HG03066 (cell line): ENCODE data around the gene RHOB.

Experiments
- ATAC-seq: cut with Tn5 transposase; IDR thresholded peaks from one replicate; pipeline ENCODE4 v1.9.1; 2021; ENCODE audit warnings: low read depth; ENCODE audit not compliant: unreplicated experiment

RHOB gene

GRCh38 chr2:20472569-20472968 is 25.7 kb downstream of the RHOB start:
- ATAC-seq: no peak

GRCh38 chr2:20473128-20473527 is 26.3 kb downstream of the RHOB start:
- no peak for ATAC-seq

- no peak for ATAC-seq
Observed at GRCh38 chr2:20474757-20475566, 28.1 kb downstream of the RHOB start.

GRCh38 chr2:20475567-20475952 is 28.7 kb downstream of the RHOB start:
- ATAC-seq: no peak

GRCh38 chr2:20476481-20476880 is 29.6 kb downstream of the RHOB start:
- ATAC-seq: no peak

DNA sequence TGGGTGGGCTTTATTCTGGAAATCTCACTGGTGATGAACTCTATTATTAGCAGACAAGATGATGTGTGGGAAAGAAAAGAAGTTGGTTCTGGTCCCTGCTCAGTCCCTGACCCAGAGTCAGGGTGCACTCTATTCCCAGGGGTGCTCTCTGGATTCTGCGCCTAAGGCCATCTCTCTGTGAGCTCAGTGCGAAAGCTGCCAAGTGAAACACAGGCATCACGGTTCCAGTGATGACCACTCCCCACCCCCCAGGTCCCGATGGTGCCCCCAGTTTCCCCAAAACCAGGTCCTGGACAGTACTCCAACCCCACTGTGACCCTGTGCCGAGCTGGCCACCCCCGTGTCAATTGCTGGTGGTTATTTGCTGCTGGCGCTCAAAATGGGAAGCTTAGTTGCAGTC is 30.1 kb downstream of the RHOB start:
- no peak for ATAC-seq

GRCh38 chr2:20478961-20479360 is 32.1 kb downstream of the RHOB start:
- no peak for ATAC-seq

DNA sequence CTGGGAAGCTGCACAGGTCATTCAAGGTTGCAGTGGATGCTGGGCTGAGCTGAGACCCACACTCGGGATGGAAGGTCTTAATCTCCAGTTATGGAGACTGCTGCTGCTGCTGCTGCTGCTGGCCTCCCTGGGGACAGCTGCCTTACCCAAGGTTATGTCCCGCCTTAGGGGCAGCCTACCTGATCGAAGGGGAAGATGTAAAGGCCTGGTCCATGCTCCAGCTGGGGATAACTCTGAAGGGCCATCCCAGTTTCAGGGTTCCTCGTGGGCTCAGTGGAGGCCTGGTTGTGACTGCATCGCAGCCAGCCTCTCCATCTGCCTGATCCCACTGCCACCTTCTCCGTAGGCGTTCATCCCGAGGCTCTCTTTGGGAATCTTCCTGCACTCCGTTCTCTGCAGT is 33.0 kb downstream of the RHOB start:
- no peak for ATAC-seq

GRCh38 chr2:20480913-20481312 is 34.0 kb downstream of the RHOB start:
- no peak for ATAC-seq

DNA sequence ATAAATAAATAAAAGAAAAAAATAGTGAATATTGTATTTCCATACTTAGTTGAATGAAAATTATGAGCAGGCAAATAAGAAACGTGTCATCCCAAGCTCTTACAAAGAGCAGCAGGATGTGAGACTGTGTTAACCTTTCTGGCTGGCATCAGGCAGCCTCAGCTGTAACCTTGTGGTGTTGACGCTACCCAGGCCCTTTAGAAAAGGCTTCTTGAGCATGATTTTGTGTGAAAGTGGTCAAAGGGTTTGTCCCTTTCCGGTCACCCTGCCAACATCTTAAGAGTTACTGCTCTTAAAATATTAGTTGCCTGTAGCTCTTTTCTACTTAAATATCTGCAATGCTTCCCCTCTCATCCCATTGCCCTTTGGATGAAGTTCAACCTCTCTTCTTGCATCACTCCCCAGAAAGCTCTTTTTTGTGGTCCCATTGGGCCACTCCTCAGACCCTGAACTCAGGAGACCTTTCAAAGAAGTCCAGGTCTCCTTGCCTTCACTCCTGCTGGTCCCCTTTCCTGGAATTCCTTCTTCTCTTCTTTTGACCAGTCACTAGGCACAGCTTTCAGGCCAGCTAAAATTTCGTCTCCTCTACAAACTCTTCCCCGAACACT is 35.0 kb downstream of the RHOB start:
- ATAC-seq: no peak

DNA sequence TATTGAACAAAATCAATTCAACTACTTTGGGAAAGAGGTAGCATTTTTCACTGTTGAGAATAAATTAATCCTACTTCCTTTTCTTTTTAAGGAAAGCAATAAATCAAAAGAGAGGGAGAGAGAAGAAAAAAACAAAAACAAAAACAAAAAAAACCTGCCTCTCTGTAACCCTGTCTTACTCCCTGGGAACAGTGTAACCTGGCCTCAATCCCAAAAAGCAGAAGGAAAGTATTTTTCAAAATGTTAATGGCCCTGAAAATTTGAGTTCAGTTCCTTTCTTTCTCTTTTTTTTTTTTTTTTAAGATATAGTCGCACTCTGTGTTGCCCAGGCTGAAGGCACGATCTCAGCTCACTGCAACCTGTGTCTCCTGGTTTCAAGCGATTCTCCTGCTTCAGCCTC is 35.9 kb downstream of the RHOB start:
- ATAC-seq: no peak

DNA sequence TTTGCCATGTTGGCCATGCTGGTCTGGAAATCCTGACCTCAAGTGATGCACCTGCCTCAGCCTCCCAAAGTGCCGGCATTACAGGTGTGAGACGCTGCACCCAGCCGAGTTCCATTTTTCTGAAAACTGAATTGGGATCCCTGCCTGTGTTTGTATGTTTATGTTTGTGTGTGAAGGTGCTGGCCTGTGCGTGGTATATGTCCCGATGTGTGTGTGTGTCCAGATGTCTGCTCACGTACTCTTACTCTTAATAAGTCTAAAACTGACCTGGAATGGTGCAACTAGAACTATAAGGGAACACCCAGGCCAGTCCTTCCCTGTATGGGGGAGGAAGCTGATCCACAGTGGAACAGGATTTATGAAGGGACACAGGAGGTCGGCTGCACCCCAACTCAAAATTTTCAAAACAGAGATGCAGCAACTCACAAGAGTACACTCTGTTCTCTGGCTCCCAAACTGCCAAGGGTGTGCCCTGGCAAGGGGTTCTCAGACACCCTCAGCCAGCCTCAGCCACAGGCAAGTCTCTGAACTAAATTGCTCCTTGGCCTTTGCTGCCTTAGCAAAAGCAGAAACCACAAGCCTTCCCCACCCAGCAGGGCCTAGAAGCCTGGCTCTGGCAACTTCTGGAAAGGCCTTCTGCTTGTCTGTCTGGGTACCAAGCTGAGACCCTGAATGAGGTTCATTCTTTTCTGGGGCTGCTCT is 36.5 kb downstream of the RHOB start:
- no peak for ATAC-seq

DNA sequence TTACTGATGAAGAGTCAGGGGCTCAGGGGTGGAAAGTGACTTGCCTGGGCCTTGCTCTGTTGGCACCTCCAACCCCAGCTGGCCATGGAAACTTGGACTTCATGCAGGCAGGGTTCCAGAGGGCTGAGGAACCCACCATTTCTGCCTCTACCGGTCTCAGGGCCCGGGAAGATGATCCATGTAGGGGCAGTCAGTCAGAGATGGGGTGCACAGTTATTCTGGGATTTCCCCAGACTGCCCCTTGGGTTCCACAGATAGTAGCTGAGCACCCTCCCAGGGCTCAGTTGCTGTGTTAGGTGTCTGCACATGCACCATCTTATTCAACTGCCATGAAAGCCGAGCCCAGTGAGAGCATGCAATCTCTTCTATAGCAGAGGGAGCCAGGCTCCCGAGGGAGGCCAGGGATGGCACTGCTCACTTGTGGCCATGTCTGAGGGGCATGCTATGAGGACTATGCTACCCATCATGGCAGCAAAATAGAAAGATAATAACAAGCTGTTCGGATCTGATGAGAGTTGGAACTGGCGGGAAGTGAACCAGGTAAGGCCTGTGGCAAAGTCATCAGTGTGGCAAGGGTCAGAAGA is 37.3 kb downstream of the RHOB start:
- ATAC-seq: no peak

DNA sequence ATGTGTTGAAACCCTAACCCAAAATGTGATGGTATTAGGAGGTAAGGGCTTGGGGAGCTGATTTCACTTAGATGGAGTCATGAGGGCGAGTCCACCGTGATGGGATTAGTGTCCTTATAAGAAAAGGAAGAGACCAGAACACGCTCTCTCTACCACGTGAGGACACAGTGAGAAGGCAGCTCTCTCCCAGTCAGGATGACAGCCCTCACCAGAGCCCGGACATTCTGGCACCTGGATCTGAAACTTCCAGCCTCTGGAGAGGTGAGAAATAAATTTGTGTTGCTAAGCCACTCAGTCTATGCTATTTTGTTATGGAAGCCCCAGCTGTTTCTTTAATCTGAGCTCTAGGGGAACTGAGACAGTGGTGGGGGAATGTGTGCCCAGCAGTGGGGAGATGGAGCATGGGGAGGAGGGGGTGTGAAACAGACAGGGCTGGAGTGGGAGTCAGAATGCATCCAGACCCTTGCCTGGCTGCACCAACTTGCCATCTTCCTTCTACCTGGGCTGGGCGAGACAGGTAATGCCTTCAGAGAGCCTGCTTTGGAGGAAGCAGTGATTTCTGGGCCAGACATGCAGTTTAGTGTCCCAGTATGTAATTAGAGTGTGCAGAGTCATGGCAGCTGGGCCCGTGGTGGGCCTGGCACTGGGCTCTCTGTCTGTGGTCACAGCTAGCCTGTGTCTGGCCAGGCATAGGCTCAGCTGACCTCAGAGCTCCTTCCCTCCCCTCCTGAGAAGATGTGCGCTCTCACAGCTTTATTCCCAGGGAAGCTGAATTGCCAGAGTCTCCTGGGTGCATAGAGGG is 38.1 kb downstream of the RHOB start:
- no peak for ATAC-seq

GRCh38 chr2:20485612-20486388 is 38.9 kb downstream of the RHOB start:
- ATAC-seq: no peak

DNA sequence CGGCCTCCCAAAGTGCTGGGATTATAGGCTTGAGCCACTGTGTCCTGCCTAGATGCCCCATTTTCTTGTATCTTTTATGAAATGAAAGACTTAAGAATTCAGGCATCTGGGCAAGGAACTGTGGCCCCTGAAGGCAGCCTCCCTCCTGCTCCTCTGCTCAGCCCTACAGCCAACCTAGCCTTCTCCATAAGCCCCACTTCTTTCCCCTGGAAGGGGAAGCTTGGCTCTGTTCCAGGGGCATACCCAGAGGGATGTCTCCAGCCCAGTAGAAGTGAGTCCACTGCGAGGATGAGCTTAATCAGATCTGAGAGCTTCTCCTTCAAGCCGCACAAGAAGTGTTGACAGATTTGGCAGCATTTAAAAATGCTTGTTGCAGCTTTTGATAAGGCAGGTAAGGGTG is 39.7 kb downstream of the RHOB start:
- ATAC-seq: no peak

DNA sequence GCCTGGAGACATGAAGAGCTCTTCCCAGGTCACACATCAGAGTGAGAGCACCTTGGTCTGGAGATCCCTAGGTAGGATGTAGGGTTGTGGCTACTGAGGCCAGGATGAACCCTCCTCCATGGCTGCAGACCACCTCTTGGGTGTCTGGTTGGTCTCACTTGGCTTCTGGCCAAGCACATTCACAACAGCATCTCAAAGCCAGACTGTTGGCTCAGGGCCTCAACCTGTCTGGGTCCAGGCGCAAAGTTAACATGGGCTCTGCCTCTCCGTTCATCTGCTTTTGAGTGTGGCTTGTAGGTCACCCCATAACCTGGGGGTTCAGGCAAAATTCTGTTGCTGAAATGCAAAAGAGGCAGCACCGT is 40.1 kb downstream of the RHOB start:
- no peak for ATAC-seq

DNA sequence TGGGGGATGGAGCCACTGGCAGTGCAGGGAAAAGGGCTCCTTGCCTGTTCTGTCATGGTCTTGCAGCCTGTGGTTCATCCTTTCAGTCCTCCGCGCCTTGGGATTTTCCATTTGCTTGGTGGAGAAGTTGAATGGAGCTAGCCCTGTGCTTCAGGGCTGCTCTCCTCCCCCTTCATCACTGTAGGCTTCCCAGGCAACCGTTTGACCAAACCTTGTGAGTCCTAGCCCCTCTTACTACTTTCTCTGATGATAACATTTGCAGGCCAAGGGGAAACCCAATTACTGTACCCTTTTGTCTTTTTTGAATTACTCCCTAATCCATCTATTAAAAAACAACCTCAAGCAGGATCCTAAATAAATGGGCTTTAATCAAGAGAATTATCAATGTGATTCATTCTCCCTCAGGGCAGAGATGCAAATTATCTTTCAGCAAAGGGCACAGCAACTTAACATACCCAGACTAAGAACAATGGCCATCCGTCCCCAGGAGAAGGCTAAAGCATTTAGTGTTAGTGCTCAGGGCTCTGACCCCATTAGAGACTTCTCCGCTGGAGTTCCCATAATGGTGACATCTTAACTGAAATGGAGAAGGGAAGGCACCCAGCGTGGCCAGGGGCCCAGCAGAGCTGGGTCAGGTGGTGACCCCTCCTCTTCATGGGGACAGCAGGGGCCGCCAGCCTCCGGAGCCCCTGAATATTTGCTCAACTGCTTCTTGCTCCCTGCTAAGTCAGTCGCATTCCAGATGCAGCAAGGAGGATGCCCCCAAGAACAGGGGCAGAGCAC is 40.7 kb downstream of the RHOB start:
- no peak for ATAC-seq

- no peak for ATAC-seq
Observed at GRCh38 chr2:20488201-20488641, 41.3 kb downstream of the RHOB start.
